ACC112 (cell line): ENCODE results near the gene TSC22D1.

Source experiments
- H2AFZ ChIP-seq: fragments of 200-600 bp; sonication (generic); one replicate; pipeline ENCODE4 v1.6.0; 2017; ENCODE audit warnings: antibody characterized with exemption, low read length; ENCODE audit not compliant: unreplicated experiment
- H3K27ac ChIP-seq: fragments of 200-600 bp; sonication (generic); 2 replicates; pipeline ENCODE4 v1.5.1; 2014; ENCODE audit warnings: low read depth, mild to moderate bottlenecking, antibody characterized with exemption, low read length, moderate library complexity
- H3K27me3 ChIP-seq: fragments of 200-600 bp; sonication (generic); 2 replicates; pipeline ENCODE4 v1.6.1; 2014; ENCODE audit warnings: mild to moderate bottlenecking, antibody characterized with exemption, low read length, moderate library complexity, mixed read lengths; ENCODE audit not compliant: insufficient read depth
- H3K36me3 ChIP-seq: fragments of 200-600 bp; sonication (generic); 2 replicates; pipeline ENCODE4 v1.6.1; 2016; ENCODE audit warnings: mild to moderate bottlenecking, antibody characterized with exemption, low read length, moderate library complexity, mixed read lengths; ENCODE audit not compliant: insufficient read depth
- H3K4me1 ChIP-seq: fragments of 200-600 bp; sonication (generic); one replicate; pipeline ENCODE4 v1.6.1; 2016; ENCODE audit warnings: low read length, mixed read lengths; ENCODE audit not compliant: insufficient read depth, unreplicated experiment, control insufficient read depth
- H3K4me3 ChIP-seq: fragments of 200-600 bp; sonication (generic); 2 replicates; pipeline ENCODE4 v1.5.1; 2014; ENCODE audit warnings: mild to moderate bottlenecking, low read depth, low read length
- H3K79me2 ChIP-seq: fragments of 200-600 bp; sonication (generic); one replicate; pipeline ENCODE4 v1.6.0; 2016; ENCODE audit warnings: low read length; ENCODE audit not compliant: control insufficient read depth, unreplicated experiment, insufficient read depth

TSC22D1 gene

GRCh38 chr13:44397766-44398223, 178.3 kb downstream of the TSC22D1 start:
- H3K27me3 ChIP-seq = no peaks in the 10 kb centered on the region
- H3K79me2 ChIP-seq = no peaks in the 10 kb centered on the region
- peaks cover 13% of the 10 kb centered on the region for H3K4me1 ChIP-seq
- no peak overlapping the region for H3K27ac ChIP-seq
- no peak overlapping the region for H2AFZ ChIP-seq
- no peaks in the 10 kb centered on the region for H3K36me3 ChIP-seq
- H3K4me3 ChIP-seq = no peak overlapping the region

GRCh38 chr13:44396701-44397580, 179.2 kb downstream of the TSC22D1 start:
- peaks cover 13% of the 10 kb centered on the region for H3K4me1 ChIP-seq
- H3K27ac ChIP-seq = no peak overlapping the region
- H3K36me3 ChIP-seq = no peaks in the 10 kb centered on the region
- H2AFZ ChIP-seq = peak overlapping the region; percentile 51
- no peaks in the 10 kb centered on the region for H3K27me3 ChIP-seq
- H3K4me3 ChIP-seq = peak overlapping the region; percentile 47
- no peaks in the 10 kb centered on the region for H3K79me2 ChIP-seq

- no peaks in the 10 kb centered on the region for H3K79me2 ChIP-seq
- no peak overlapping the region for H3K4me3 ChIP-seq
- no peak overlapping the region for H3K27ac ChIP-seq
- H2AFZ ChIP-seq = no peak overlapping the region
- H3K36me3 ChIP-seq = no peaks in the 10 kb centered on the region
- H3K4me1 ChIP-seq = peaks cover 13% of the 10 kb centered on the region
- no peaks in the 10 kb centered on the region for H3K27me3 ChIP-seq
These were observed 180.0 kb downstream of the TSC22D1 start for GRCh38 chr13:44395976-44396694.

GRCh38 chr13:44394658-44395057, 181.5 kb downstream of the TSC22D1 start:
- Histone ChIP-seq H3K36me3 (no peaks in the 10 kb centered on the region), H3K4me3 (no peak overlapping the region), H3K27me3 (no peaks in the 10 kb centered on the region), H2AFZ (no peak overlapping the region), H3K4me1 (peaks cover 13% of the 10 kb centered on the region), H3K27ac (no peak overlapping the region), H3K79me2 (no peaks in the 10 kb centered on the region)

GRCh38 chr13:44393391-44393790, 182.7 kb downstream of the TSC22D1 start:
- no peaks in the 10 kb centered on the region for H3K36me3 ChIP-seq
- no peak overlapping the region for H2AFZ ChIP-seq
- H3K27me3 ChIP-seq = no peaks in the 10 kb centered on the region

DNA sequence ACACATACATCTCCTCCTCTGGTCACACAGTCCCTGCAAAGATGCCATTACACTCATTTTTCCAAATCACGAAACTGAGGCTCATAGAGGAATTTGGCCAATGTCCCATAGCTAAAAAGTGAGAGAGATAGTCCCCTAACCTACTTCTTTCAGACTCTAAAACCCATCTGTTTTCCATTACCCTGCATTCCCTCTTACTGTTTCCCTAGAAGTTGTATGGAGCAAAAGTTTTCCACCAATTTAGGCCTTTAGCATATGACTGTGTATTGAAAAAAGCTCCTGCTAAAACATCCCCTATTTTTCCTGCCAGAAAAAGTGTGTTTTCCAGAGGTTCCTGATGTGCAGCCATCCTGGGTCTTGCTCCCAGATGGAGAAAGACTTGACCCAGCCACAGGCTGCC, 186.3 kb downstream of the TSC22D1 start:
- Histone ChIP-seq H3K36me3 (no peaks in the 10 kb centered on the region), H2AFZ (no peak overlapping the region), H3K4me1 (no peaks in the 10 kb centered on the region), H3K79me2 (no peaks in the 10 kb centered on the region), H3K27ac (no peak overlapping the region), H3K4me3 (no peak overlapping the region), H3K27me3 (no peaks in the 10 kb centered on the region)

More at GRCh38 chr13:44393391-44393790, 182.7 kb downstream of the TSC22D1 start:
- Histone ChIP-seq H3K27ac (no peak overlapping the region), H3K4me1 (peaks cover 13% of the 10 kb centered on the region), H3K4me3 (no peak overlapping the region), H3K79me2 (no peaks in the 10 kb centered on the region)

- Histone ChIP-seq H2AFZ (no peak overlapping the region), H3K36me3 (no peaks in the 10 kb centered on the region), H3K27ac (no peak overlapping the region), H3K79me2 (no peaks in the 10 kb centered on the region), H3K27me3 (no peaks in the 10 kb centered on the region), H3K4me3 (no peak overlapping the region), H3K4me1 (no peaks in the 10 kb centered on the region)
These were observed 187.0 kb downstream of the TSC22D1 start for GRCh38 chr13:44389060-44389666.

DNA sequence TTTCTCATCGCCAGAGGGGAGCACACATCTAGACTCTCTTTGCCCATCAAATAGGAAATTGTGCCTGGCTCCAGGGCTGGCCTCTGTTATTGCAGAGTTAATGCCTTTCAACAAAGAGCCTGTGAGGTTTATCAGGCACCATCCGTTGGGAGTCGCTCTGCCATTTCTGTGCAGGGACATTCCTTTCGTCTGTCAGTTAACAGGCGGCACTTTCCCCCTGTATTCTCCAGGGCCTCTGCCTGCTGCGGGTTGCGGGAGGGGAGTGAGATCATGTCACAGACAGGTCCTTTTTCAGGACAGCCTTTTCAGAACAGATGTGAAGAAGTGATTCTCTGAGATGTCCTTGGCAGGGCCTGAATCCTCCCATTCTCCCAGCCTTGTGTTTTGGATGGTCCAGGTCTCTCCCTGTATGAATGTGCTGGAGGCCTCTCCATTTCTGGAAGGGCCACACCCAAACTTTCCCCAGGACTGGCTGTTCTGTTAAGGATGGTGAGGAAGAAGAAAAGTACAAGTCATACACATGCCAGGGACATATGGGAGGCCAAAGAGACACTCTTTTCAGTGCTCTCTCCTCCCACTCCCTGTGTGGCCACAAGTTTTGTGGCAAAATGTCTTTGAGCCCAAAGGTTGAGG, 187.6 kb downstream of the TSC22D1 start:
- no peak overlapping the region for H3K27ac ChIP-seq
- no peaks in the 10 kb centered on the region for H3K4me1 ChIP-seq
- H2AFZ ChIP-seq = no peak overlapping the region
- no peaks in the 10 kb centered on the region for H3K27me3 ChIP-seq
- H3K4me3 ChIP-seq = no peak overlapping the region
- H3K36me3 ChIP-seq = no peaks in the 10 kb centered on the region
- H3K79me2 ChIP-seq = no peaks in the 10 kb centered on the region

DNA sequence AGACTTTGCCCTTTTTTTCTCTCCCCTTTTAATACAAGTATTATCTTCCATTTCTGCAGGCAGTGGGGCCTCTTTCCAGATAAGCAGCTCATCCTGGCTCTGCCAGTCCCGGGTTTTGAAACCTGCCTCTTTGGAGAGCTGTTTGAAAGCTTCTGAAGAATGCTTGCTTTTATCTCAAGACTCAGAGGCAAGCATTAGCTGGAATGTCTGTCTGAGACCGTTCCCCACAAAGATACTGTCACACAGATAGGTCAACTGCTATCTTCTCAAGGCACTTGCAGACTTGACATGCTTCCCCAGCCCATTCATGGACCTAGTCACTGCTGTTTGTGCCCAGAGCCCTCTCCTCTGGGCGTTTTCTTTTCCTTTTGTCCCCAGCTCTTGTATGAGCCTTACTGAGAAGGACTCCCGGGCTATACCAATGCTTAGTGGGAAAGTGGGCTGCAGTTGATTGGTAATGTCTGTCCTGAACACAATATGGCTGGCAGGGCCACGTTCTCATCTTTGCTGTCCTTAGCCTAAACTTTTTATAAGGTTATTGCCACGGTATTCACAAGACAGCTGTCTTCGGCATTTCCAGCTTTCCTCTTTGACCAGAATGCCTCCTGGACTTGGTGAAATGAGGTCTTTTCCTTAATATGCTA, 189.1 kb downstream of the TSC22D1 start:
- Histone ChIP-seq H2AFZ (no peak overlapping the region), H3K36me3 (no peaks in the 10 kb centered on the region), H3K27me3 (no peaks in the 10 kb centered on the region), H3K79me2 (no peaks in the 10 kb centered on the region), H3K4me3 (no peak overlapping the region), H3K27ac (no peak overlapping the region), H3K4me1 (no peaks in the 10 kb centered on the region)

GRCh38 chr13:44385847-44386246, 190.3 kb downstream of the TSC22D1 start:
- Histone ChIP-seq H3K27ac (no peak overlapping the region), H3K4me3 (no peak overlapping the region), H3K4me1 (peaks cover under 1% of the 10 kb centered on the region), H3K79me2 (no peaks in the 10 kb centered on the region), H3K27me3 (no peaks in the 10 kb centered on the region), H2AFZ (no peak overlapping the region), H3K36me3 (no peaks in the 10 kb centered on the region)
